HG03520 (cell line): ENCODE data around the gene RPL27A.

Source experiments
- ATAC-seq: cut with Tn5 transposase; IDR thresholded peaks from one replicate; pipeline ENCODE4 v1.9.1; 2021; ENCODE audit warnings: mild to moderate bottlenecking, moderate library complexity; ENCODE audit not compliant: unreplicated experiment

RPL27A gene

DNA sequence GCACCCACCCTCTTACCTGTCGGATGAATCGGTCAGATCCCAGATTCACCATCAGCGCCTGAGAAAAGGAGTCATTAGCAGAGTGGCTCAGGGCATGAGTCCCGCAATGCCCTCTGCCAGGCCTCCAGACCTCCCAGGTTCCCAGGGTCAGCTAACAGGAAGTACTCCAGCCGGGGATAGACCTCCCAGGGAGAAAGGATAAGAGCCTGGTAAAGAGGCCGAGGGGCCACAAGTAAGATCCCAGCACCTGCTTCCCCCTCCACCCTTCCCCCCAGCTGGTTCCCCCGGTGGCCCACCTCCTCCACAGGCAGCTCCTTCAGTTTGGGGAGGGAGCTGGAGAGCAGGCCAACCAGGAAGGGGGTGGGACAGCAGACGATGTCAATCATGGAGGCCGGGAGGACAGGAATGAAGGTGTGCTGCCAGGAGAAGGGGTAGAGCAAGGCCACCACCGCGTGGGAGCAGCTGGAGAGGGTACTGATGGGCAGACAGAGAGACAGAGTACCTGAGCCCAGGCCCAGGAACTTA lies 16.4 kb downstream of the RPL27A start:
- ATAC-seq: no peak

DNA sequence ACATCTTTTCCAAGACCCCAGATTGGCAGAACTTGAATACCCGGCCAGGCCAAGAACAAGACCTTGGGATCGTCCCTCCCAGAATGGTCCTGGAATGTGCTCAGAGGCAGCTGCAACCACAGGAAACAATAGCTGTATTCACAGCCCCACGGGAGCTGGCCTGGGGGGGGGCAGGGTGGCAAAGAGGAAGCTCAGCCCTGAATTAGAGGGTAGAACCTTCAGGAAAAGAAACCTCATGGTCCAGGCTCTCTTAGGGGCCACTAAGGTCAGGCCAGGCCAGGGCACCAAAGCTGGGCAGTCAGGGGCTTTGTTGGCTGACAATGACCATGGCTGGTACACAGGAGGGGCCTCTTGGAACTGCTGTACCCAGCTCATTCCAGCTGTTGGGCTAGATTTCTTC lies 17.3 kb downstream of the RPL27A start:
- ATAC-seq: no peak

GRCh38 chr11:8701891-8702597 lies 19.5 kb downstream of the RPL27A start:
- no peak for ATAC-seq

- no peak for ATAC-seq
Measured at GRCh38 chr11:8702598-8702915, 20.0 kb downstream of the RPL27A start.

GRCh38 chr11:8704136-8704535 lies 21.5 kb downstream of the RPL27A start:
- no peak for ATAC-seq

DNA sequence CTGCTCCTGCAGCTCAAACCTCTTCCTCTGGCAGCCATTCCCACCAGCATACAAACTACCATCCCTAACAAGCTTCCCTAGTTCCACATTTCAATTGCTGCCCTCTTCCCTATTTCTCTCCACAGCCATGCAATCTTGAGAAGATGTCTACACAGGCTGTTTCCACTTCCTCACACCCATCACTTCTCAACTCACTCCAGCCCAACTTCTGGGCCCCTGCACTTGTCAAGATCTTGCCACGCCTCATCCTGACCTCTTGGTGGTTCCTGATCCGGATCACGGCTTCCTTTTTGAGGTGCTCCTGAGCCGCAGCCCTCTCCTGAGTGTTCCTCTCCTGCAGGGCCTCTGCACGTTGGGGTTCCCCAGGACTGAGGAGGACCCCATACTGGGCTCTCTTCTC lies 22.6 kb downstream of the RPL27A start:
- no peak for ATAC-seq

- ATAC-seq: no peak
Measured at GRCh38 chr11:8706673-8707432, 24.3 kb downstream of the RPL27A start.

GRCh38 chr11:8707541-8708191 lies 25.1 kb downstream of the RPL27A start:
- ATAC-seq: no peak

DNA sequence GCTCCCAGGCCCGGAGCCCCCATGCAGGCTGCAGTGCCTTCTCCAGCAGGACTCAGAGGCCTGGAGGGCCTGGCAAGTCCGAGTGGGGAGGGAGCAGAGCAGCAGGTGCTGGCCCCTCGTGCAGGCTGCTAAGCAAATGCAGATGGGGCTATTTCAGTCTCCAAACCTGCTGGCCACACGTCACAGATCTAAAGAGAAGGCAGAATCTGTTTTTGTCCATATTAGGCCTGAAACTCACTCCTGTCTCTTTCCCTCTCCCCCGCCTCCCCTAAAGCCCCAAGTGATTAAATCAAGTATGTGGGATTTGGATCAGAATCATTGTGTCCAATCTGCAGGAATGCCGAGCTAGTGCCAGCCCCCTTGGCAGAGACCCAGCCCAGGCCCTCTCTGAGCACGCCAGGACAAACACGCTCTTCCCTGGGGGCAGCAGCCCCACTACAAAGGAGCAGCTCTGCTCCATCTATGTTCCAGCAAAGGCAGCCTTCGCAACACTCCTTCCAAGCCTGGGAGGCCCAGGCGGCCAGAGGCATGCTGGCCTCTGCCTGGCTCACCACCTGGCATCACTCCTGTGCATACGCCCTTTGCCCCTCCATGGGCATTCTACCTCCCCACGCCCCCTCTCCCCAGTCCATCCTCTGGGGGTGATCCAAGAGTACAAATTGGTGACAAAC lies 26.5 kb downstream of the RPL27A start:
- no peak for ATAC-seq

DNA sequence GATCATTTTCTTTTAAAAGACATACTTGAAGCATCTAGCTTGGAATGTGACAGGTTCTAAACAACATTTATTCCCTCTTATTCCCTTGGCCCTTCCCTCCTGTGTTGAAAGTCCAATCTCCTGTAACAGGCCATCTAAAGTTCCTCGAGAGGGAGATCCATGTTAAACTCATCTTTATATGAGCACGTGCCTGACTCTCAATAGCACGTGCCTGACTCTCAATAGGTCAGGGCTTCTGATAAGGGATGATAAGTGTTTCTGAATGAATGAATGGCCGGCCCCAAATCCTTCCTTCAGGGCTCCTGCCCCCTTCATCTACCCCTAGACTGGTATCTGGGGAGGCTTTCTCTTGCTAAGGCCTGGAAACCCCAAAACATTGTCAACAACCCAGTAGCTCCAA lies 27.2 kb downstream of the RPL27A start:
- ATAC-seq: no peak

- no peak for ATAC-seq
Measured at GRCh38 chr11:8711895-8712442, 29.4 kb downstream of the RPL27A start.

- no peak for ATAC-seq
Measured at GRCh38 chr11:8712506-8712905, 29.9 kb downstream of the RPL27A start.

DNA sequence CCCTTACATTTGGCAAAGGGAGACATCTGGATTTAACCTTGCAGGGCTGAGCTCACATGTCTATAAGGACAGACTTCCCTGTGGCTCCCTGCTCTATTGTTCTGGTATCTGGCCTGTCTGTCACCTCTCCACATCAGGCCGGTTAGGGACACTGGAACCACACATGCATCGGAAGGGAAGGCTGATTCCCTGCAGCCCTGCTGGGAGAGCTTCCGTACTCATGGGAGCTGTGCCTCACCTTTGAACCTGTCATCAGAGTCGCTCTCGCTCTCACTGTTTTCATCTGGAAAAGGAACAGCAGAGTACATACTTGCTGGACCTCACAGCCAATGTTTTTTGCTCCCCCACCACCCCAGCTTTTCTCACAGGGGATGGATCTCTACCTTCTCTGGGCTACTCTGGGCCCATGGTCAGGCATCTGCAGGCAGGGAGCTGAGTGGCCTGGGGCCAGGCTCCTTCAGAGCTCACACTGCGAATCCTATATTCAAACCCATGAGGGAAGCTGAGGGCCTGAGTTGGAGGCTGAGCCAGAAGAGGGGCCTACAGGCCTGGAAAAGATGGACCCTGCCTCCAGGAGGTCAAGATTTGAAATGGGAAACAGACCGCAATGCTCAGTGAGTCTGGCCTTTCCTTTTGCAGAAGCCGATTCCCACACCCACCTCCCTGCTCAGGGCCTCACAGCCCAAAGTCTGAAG lies 31.3 kb downstream of the RPL27A start:
- no peak for ATAC-seq

DNA sequence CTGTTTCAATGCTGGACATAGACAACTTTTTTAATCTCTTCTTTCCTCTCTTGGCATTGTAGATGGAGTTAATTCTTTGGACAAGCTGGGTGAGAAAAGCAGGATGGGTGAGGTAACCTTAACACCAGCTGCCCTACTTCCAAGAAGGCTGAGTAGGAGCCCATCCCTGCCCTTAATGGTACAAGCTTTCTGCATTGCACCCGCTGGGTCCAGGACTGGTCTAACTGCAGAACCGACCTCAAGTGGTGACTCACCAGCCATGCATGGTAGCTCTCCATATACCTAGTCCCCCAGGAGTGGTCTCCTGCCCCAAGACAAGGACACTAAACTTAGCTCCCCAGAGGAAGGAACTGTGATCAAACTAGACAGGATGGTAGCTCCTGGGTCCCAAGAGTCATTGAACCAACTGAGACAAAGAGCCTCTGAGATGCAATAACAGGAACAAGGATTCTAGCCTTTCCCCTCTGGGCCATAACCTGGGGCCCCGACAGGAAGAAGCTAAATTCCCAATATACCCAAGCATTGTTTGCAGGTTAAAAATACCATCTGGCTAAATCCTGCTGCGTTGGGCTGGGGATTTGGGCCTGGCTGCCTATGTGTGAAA lies 32.1 kb downstream of the RPL27A start:
- no peak for ATAC-seq

DNA sequence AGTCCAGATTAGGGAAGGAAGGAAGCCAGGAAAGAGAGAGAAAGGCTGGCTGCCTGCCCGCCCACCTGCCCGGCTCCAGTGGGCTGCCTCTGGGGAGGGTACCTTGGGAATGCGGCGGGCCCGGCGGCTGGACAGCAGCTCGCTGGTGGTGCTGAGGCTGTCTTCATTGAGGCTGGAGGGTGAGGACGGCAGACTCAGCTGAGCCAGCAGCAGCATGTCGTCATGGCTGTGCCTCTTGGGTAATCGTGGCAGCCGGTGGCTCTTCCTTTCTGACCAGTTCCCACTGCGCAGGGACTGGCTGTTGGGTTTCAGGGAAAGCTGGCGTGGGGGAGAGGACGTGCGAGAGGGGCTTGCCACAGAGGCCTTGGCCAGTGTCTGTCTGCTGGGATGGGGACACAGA lies 32.9 kb downstream of the RPL27A start:
- no peak for ATAC-seq

GRCh38 chr11:8717544-8717875 lies 34.9 kb downstream of the RPL27A start:
- ATAC-seq: no peak

GRCh38 chr11:8717876-8718753 lies 35.5 kb downstream of the RPL27A start:
- ATAC-seq: no peak

- ATAC-seq: no peak
Measured at GRCh38 chr11:8719211-8719649, 36.6 kb downstream of the RPL27A start.

- ATAC-seq: no peak
Measured at GRCh38 chr11:8719721-8720120, 37.1 kb downstream of the RPL27A start.
